MM.1S (cell line): ENCODE data around the gene DAB1.

ENCODE experiments used
- EZH2 ChIP-seq: fragments of 300-600 bp; sonication (generic); optimal IDR thresholded peaks from 2 replicates; pipeline ENCODE3; 2017; ENCODE audit warnings: low read depth, mild to moderate bottlenecking, antibody characterized with exemption, low read length, mixed read lengths
- EZH2phosphoT487 ChIP-seq: fragments of 300-600 bp; sonication (generic); IDR thresholded peaks from 2 replicates; pipeline ENCODE4 v1.6.1; 2018; ENCODE audit warnings: antibody characterized with exemption, low read length
- TF ChIP-seq, protein P1 (sequence below): fragments of 300-600 bp; sonication (generic); IDR thresholded peaks from 2 replicates; pipeline ENCODE4 v1.5.1; 2016; ENCODE audit warnings: antibody characterized with exemption, low read length, mixed read lengths

- TF ChIP-seq, protein P1, sequence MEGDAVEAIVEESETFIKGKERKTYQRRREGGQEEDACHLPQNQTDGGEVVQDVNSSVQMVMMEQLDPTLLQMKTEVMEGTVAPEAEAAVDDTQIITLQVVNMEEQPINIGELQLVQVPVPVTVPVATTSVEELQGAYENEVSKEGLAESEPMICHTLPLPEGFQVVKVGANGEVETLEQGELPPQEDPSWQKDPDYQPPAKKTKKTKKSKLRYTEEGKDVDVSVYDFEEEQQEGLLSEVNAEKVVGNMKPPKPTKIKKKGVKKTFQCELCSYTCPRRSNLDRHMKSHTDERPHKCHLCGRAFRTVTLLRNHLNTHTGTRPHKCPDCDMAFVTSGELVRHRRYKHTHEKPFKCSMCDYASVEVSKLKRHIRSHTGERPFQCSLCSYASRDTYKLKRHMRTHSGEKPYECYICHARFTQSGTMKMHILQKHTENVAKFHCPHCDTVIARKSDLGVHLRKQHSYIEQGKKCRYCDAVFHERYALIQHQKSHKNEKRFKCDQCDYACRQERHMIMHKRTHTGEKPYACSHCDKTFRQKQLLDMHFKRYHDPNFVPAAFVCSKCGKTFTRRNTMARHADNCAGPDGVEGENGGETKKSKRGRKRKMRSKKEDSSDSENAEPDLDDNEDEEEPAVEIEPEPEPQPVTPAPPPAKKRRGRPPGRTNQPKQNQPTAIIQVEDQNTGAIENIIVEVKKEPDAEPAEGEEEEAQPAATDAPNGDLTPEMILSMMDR: no peak
- no peak for TF ChIP-seq EZH2
- no peak for TF ChIP-seq EZH2phosphoT487
Measured at GRCh38 chr1:57122031-57122430, 301.8 kb downstream of the DAB1 start.
